Ramos (cell line): Measurements from ENCODE around the gene ATXN1.

Experiments used
- in situ Hi-C: fragments of 300-500 bp; cut with MboI; formaldehyde crosslinking; loops from one replicate; pipeline ENCODE4 v1.14.3; 2022; ENCODE audit warnings: low sequenced_read_pairs; ENCODE audit not compliant: unreplicated experiment

ATXN1 gene

DNA sequence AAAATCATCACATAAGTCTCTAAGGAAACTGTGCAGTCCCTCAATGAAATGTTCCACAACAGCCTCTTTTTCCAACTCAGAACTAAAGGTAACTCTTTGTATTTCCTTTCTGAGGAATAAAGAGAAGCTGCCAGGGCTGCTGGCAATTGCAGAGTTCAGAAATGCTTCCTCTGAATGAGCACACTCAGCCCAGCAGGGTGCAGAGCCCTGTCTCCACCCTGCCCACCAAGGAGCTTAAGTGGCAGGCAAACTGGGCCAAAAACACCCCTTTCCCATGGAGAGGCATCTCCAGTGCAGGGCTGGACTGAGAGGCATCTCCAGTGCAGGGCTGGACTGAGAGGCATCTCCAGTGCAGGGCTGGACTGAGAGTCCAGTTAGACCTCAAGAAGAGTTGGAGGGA, 267.5 kb downstream of the ATXN1 start:
- in situ Hi-C loops, result no loop called here

DNA sequence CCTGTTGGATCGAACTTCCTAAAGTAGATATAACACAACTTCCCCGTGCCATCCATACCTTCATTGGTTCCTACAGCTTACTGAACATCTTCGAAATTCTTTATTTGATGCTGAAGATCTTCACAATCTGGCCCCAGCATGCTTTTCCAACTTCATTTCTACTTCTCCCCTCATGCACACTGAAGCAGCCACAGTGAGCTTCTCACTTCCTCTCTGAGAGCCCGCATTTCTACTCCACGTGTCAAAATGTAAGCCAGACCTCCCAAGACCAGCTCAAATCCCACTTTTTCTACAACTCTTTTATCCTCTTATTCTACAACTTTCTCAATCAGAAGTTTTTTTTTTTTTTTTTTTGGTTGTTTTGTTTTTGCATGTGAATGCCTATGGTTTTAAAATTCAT, 268.1 kb downstream of the ATXN1 start:
- in situ Hi-C loops, result no loop called here

DNA sequence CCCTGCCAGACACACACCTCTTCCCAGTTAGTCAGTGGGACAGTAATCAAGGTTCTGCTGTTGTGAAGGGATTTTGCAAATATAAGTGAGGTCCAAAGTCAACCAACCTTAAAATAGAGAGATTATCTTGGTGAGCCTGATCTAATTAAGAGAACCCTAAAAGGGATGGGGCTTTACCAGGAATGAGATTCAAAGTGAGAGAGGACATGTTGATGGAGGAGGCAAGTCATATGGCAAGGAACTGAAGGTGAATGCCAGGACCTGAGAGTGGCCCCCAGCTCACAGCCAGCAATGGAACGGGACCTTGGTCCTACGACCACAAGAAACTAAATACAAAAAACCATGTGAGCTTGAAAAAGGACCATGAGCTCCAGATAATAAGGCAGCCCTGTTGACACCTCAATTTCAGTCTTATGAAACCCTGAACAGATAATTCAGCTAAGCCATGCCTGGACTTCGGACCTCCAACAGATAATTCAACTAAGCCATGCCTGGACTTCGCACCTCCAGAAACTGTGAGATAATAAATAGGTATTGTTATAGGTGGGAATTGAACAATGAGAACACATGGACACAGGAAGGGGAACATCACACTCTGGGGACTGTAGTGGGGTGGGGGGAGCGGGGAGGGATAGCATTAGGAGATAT, 269.5 kb downstream of the ATXN1 start:
- in situ Hi-C loops, result no loop called here

DNA sequence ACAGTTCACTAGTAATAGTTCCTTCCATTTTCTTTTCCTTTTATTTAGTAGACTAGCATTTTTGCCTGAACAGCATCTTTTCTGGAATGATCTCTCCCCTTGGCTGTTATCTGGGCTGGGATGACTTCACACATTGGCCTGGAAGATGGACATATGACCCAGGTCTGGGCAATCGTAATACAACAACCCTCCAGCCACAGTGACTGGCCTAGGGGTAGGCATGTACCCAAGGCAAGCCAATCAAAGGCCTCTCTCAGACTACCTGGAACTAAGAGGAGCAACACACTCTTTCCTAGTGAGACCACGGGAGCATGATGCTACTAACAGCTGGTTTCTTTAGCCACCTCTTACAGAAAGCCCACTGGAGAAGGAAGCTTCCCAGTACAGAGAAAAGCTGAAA, 270.6 kb downstream of the ATXN1 start:
- in situ Hi-C loops, result no loop called here

DNA sequence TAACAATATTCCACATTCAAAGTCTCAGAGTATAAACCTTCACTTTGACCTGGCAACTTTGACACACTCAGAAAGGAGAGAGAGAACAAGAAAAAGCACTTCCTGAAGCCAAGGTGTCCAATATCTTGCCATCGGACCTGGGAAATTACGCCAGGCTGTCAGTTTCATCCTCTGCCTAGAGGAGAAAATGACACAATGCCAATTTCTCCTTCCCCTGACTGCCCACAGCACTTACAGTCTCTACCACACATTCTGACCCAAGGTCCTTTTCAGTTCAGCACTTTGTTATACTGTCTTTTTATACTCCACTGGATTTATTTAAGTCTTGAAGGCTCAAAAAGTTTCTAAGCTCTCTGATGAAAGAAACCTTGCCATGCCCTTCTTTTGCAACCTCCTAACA, 272.4 kb downstream of the ATXN1 start:
- in situ Hi-C loops, result no loop called here

DNA sequence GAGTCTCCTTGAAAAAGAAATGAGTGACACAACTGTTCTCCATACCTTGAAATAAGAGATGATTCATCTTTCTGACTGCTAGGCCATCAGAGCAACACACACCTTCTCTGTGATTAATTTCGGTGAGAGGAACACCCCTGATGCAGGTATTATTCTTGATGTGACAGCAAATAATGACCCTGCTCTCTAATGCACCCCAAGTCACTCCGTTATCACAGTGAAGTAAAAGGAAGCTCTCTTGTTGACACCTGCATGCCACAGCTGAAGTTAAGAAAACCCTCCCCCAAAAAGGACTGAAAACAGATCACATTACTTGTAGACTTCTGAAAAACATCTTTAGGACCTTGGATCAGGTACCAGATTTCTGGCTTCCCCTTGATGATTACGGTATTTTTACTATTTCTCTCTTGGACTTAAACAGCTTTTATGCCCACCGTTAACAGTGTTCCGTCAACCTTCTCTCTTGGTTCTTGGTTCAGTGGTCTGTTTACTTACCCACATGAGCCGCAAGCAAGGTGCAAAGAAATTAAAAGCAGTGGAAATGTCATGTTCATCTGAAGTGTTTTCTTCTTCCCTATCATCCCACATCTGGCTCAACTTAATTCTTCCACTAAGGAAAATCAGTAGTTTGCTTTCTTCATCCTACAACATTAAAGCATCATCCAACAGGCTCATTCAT, 273.1 kb downstream of the ATXN1 start:
- in situ Hi-C loops, result no loop called here

DNA sequence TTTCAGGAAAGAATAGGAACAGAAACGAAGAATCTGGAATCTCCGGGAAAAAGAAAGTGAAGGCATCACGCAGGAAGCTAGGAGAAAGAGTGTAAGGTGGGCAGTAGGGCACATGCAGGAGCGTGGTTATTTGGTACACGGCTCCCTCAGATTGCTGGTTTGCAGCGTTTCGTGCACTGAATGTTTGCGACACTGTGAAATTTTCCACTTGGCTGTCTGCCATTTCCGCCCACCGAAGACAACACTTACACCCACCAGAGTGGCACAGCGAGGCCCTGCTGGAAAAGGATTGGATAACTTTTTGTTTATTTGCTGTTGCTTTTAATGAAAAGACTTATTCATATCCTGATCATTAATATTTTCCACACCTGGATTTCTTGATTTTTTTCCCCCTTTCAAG, 274.6 kb downstream of the ATXN1 start:
- in situ Hi-C loops, result no loop called here

DNA sequence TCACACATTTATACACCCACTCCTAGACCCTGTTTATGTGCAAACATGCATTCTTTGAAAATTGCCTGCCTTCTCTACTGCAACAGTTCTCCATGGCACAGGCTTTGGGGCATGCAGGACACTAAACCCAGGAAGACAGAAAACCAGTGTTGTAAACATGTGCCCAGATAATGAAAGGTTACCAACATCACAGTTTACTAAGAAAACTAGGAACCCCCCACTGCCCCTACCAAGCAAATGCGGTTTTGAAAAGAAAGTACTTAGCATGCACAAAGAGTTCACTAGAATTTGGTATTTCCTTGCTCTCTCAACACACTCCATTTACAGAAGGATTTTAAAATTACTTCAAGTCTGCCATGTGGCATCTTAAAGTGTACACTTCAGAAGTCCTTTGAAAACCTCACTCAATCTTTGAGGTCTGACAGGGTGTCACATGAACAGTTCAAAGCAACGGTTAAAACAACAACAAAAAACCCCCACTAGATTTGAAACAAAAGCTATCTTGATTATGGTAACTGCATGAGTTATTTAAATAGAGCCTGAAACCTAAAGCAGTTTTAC, 277.9 kb downstream of the ATXN1 start:
- in situ Hi-C loops, result no loop called here

DNA sequence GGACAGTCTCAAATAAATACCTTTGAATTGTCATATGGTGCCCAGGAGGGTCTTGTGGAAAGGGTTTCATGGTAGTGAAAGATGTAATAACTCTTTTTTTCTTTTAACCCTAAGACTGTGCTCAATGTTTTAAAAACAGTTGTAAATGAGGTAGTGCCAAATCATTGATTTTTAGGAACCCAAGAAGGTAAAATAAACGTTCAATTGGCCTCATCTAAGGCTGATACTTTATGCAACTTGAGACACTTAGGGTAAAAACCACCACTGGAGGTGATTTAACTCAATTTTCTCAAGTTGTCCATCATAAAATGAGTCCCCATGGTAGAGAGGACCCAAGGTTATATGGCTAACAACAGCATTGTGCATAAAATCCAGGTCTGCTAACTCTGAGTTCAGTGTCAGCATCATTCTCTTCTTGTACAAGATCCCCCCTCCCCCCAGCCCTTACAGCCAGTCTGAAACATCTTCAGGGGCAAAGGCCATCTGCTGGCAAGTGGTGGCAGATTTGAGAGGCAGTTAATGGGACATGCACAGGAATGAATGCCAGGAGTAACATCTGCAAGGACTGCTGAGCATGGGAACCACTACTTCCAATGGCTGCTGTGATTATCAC, 278.5 kb downstream of the ATXN1 start:
- in situ Hi-C loops, result no loop called here

DNA sequence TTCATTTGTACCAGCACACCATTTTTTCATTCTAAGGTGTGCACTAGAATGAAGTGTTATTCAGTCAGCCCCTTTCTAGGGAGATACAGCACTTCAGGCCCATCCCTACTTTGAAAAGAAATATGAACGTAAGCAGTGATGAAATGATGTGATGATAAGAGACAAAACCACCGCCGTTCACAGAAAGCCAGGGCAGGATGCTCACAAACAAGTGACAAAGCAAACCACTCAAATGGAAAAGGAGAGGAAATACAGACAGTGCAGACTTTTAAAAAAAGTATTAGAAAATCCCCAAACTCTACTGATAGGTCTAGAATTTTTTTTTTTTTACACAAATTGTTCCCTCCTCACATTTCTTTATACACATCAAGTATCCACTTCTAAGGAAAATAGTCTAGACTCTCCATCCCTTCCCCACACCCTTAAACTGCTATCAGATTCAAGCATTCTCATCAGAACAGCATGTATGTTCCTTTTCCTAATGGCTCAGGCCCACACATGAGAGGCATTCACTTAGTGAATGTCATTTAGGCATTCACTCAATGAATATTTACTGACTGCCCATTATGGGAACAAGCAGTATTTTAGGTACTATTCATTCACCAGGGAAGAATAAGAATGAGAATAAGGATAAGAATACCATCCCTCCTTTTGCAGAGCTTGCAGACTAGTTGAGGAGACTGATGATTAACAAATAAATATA, 279.4 kb downstream of the ATXN1 start:
- in situ Hi-C loops, result no loop called here

DNA sequence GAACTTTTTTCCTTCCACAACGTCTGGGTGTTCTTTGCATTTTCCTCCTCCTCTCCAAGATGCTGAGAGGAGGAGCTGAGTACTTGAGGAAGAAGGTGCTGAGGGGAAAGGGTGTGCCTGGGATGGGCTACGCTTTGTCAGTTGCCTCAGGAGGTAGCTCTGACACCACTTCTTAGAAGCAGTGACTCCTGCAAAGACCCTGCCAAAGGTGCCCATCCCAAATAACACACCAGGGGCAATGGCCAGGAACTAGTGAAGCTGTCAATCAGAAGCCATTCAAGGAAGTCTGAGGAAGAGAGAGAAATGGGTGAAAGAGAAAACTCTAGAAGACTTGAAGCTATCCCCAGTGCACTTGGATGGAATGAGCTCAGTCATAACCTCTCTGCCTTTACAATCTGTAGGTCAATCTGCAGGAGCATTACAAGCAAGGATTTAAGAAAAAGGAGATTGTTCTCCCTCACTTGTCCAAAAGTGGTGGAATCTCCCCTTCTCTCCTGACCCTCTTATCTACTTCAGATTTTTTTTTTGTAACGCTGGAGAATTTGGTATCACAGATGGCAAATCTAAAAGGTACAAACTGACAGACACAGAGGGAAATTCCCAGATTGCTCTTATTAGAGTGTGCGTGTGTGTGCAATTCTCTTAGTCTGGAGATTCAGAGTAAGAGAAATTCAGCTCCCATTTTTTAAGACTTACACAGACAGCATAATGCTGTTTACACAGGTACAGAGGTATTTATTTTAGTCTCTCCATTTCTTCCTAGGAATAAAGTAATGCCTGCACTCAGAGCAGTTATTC, 280.3 kb downstream of the ATXN1 start:
- in situ Hi-C loops, result no loop called here

DNA sequence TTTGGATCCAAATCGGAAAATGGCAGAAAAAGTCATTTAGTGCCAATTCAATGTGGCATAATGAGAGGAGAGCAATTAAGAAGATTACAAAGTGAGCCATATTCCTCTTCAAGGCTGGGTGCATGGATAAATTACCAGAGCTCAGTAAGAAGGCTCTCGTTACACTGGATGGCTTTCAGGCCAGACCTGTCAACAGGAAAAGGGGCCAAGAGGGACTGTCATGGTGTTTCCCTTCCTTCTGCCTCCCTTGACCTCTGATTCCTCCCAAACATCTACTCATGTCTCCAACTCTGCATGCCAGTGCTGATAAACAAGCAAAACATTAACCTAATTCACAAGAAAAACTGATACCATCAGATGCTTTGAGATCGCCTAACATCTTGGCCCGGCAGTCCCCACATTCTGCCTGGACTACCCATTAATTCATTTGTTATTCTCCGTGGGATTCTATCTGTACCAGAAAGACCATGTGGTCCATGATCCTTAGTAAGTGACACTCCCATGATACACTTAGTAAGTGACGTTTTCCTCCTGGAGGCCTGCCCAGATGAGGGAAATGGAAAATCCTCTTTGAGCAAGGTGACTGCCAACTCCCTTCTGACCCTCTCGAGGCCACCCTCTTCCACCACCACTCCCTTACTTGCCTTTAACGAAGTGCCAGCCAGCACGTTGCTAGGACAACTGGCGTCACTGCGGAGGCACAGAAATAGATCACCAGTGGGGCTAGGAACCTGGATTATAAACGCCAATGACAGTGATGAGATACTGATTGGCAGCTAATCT, 283.7 kb downstream of the ATXN1 start:
- in situ Hi-C loops, result no loop called here

DNA sequence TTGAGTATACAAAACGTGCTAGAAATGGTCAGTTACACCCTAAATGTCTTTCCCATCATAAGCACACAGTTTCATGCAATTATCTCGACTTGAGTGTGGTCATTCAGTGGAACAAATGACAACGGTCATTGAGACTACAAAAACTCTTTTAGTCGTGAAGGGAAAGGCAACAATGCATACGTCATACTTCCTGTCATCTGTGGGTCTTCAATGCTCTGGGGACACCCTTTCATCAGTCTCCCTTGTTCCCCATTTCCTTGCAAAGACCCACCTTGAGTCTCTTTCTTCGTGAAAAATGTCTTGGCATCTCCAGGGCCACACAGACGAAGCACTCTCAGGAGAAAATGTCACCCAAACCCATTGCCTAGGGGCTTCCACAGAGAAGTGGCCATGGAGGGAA, 284.4 kb downstream of the ATXN1 start:
- in situ Hi-C loops, result no loop called here

DNA sequence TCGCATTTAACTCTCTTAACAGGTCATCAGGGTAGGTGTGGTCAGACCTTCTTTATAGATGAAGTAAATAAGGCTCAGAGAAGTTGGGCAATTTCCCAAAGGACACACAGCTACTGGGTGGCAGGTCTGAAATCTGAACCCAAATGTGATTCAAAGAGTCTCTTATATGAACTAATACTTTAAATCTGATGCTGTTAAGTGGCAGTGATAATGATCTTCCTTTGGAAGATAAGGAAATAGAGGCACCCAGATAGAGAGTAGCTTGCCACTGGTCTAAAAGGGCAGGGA, 285.8 kb downstream of the ATXN1 start:
- in situ Hi-C loops, result no loop called here

DNA sequence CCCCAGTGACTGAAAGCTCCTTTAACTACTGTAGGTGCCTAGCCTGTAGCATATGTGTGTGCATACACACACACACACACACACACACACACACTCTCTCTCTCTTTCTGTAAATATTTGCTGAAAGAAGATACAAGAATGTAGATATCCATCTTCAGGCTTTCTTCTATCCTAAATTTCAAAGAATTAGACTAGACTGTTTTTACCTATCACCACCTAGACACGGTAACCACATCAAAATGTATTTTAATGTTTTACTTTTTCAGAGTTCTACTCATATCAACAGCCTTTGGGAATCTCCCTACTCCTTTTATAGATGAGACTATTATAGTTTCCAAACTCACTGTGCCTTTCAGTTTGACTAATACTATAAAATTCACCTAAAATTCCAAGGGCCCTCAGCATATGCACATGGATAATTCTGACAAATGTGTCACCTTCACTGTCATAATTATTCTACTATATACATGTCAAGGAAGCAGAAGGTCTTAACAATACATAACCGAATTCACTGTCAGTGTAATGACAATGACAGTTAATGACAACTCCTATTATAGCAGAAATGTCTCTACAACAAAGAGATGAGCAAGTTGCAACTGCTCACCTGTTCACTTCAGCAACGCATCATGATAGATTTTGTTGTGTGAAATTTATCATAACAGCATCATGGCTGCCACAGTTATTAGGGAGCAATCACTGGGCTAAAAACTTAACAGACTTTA, 286.3 kb downstream of the ATXN1 start:
- in situ Hi-C loops, result no loop called here

DNA sequence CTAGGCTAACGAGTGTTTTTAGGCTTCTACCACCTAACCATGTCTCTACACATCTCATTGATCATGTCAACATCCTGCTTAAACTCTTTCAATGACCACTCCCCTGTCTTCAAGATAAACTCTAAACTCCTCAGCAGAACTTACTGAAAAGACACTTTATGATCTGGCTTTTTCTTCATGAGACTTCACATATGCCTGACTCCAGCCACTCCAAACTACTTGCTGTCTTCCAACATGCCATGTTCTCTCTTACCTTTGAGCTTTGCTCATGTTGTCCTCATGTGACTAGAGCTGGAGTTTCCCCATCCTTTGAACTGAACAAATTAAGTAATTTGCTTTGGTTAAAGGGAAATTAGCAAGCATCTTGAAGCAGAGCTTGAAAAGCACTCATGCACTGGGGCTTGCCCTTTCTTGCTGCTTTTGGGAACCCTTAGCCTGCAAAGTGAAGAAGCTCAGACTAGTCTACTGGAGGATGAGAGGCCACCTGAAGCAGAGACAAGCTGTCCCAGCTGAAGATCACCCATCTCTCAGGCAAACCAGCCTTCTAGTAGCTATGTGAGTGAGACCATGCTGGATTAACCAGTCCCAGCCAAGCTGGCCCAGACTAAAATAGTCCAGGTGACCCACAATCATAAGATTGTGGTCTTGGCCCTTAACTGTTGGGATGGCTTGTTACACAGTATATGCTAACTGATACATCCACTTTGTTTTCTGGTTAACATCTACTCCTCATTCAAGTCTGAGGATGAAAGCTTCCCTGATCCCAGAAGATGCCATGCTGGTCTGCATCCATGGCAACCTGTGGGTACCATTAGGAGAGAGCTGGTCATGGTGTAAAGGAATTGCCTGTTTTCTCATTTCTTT, 287.1 kb downstream of the ATXN1 start:
- in situ Hi-C loops, result no loop called here

DNA sequence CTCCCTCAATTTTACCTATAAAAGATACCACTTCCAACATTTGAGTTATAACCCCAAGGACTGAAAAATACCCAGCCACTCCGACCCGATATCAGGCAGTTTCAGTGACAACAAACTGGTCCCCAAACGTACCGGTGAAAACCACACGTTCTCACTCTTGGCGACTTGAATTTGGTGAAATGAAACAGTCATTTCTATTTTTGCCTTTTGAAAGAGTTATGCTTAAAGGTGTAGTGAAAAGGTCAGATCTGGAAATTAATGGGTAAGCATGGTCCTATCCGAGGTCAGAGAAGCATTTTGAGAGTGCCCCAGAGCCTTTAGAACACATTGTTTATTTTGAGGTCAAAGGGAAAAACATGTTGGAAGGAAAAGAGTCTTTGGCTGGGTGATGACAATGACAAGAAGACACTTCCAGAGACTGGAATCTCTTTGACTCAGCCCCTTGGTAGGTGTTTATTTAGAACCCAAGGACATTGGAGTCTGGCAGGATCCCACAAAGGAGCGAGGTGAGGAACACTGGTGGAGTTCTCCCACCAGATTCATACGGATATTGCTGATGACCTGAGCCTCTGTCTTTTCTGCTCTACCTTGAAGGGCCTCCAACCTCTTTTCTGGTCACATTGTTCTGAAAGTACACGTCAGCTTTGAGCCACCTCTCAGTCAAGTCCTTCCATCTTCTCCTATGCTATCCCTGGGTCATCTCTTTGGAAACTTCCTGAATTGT, 287.9 kb downstream of the ATXN1 start:
- in situ Hi-C loops, result no loop called here
